CD4-positive, alpha-beta memory T cell (primary cell): ENCODE data around the gene GLIS1. TPM values are rescaled to one million over a fixed set of nuclear protein-coding genes. Genes with fewer than 3 reads are reported as not detected.
"Not testable (repeated sequence)": the region's sequence is repeated elsewhere in the genome, so short reads cannot be mapped to it uniquely, and the experiment has no call there.

Source experiments
- CTCF ChIA-PET: fragments of 350-600 bp; sonication (Branson Sonifier 250); formaldehyde crosslinking; loops from one replicate; lab custom pipeline; 2021; ENCODE audit warnings: inconsistent platforms; ENCODE audit not compliant: partially characterized antibody; lab: Charles Lee
- POLR2A ChIA-PET: fragments of 350-600 bp; sonication (Branson Sonifier 250); formaldehyde crosslinking; loops from one replicate; lab custom pipeline; 2021; ENCODE audit not compliant: partially characterized antibody; lab: Charles Lee
- DNase-seq, 5 donors: peaks; one replicate each; pipeline versions ENCODE4 v3.0.0 to v3.0.0-alpha.2; 2020 to 2022; ENCODE audit warnings: mixed read lengths in 1 of 5
- H3K27ac ChIP-seq: one replicate; pipeline ENCODE4 v1.7.0; 2013; ENCODE audit warnings: low read depth, low read length
- H3K27me3 ChIP-seq: 2 replicates; pipeline ENCODE4 v1.7.0; 2013; ENCODE audit warnings: mild to moderate bottlenecking, low read length, moderate library complexity; ENCODE audit not compliant: insufficient read depth
- H3K36me3 ChIP-seq: 2 replicates; pipeline ENCODE4 v1.7.0; 2013; ENCODE audit warnings: mild to moderate bottlenecking, low read length, moderate library complexity; ENCODE audit not compliant: insufficient read depth
- H3K4me1 ChIP-seq: 2 replicates; pipeline ENCODE4 v1.7.0; 2013; ENCODE audit warnings: mild to moderate bottlenecking, low read length, moderate library complexity; ENCODE audit not compliant: insufficient read depth
- H3K4me3 ChIP-seq, 2 donors: one replicate each; pipeline ENCODE4 v1.7.0; 2013; ENCODE audit warnings: low read length in 2 of 2, mild to moderate bottlenecking in 1 of 2
- H3K9me3 ChIP-seq, 2 donors: one replicate each; pipeline ENCODE4 v1.7.0; 2013; ENCODE audit warnings: low read length in 2 of 2, control low read depth in 1 of 2; ENCODE audit not compliant: control insufficient read depth in 1 of 2
- H3K27ac Mint-ChIP-seq, 7 donors: one replicate each; pipeline ENCODE4 v1.8.0; 2020 to 2021; ENCODE audit warnings: mixed read lengths in 7 of 7, mild to moderate bottlenecking in 6 of 7, inconsistent platforms in 3 of 7, moderate library complexity in 3 of 7
- H3K27me3 Mint-ChIP-seq, 2 donors: one replicate each; pipeline ENCODE4 v1.8.0; 2020 to 2021; ENCODE audit warnings: mixed read lengths in 2 of 2
- H3K36me3 Mint-ChIP-seq, 2 donors: one replicate each; pipeline ENCODE4 v1.8.0; 2020 to 2021; ENCODE audit warnings: mixed read lengths in 2 of 2, inconsistent platforms in 1 of 2, mild to moderate bottlenecking in 1 of 2
- H3K4me1 Mint-ChIP-seq, 4 donors: one replicate each; pipeline ENCODE4 v1.8.0; 2020 to 2021; ENCODE audit warnings: mixed read lengths in 4 of 4, mild to moderate bottlenecking in 1 of 4
- H3K4me3 Mint-ChIP-seq, 8 donors: one replicate each; pipeline ENCODE4 v1.8.0; 2020 to 2021; ENCODE audit warnings: mixed read lengths in 8 of 8, mild to moderate bottlenecking in 7 of 8, moderate library complexity in 6 of 8, inconsistent platforms in 3 of 8
- H3K9me3 Mint-ChIP-seq, 8 donors: one replicate each; pipeline ENCODE4 v1.8.0; 2020 to 2021; ENCODE audit warnings: mixed read lengths in 8 of 8, mild to moderate bottlenecking in 5 of 8, inconsistent platforms in 3 of 8, moderate library complexity in 1 of 8
- intact Hi-C: fragments of 100-400 bp; cut with micrococcal nuclease; formaldehyde crosslinking; loops from one replicate; pipeline ENCODE4 v1.15.1; 2023
- polyA plus RNA-seq, 2 donors: library from polyadenylated mRNA; unstranded; fragments of 300-500 nt; fragmentation: Illumina TruSeq; gene quantifications; one replicate each; pipeline ENCODE4 v1.2.3, GENCODE V29; 2021
- total RNA-seq, 2 experiments: library from RNA; stranded (reverse); gene quantifications; one replicate each; pipeline ENCODE4 v1.2.3, GENCODE V29; 2021

Gene GLIS1
- total and polyA plus RNA-seq, 4 experiments from 2014 or later, result not detected

- Histone ChIP-seq H3K36me3 (no peaks in the 10 kb centered on the region), H3K4me3 (no peak overlapping the region), H3K4me1 (peaks cover 20% of the 10 kb centered on the region), H3K9me3 (no peaks in the 10 kb centered on the region), H3K27ac (no peak overlapping the region), H3K27me3 (no peaks in the 10 kb centered on the region)
- CTCF ChIA-PET, result no interaction called here
- DNase-seq, result no peak
- POLR2A ChIA-PET, result no interaction called here
- H3K4me3 Mint-ChIP-seq, result no peak overlapping the region
- H3K36me3 Mint-ChIP-seq, result peaks cover 23 to 46% of the 10 kb centered on the region in 2 donors
- H3K4me1 Mint-ChIP-seq, result peaks cover 12 to 21% (median 16%) of the 10 kb centered on the region in 4 donors
- no peak overlapping the region for H3K27ac Mint-ChIP-seq
- no peaks in the 10 kb centered on the region for H3K27me3 Mint-ChIP-seq
- H3K9me3 Mint-ChIP-seq, result no peaks in the 10 kb centered on the region
- intact Hi-C loops, result no loop called here
Observed at GRCh38 chr1:53769184-53769583, 30.2 kb upstream of the GLIS1 start.

GRCh38 chr1:53766831-53767405 lies 28.0 kb upstream of the GLIS1 start:
- H3K27ac Mint-ChIP-seq, result peak overlapping the region; percentile 10 to 73 (median 46)
- CTCF ChIA-PET, result interaction anchor here (1.2 to 1.6 kb wide), 2 partner anchors 10 to 13 kb away, joined by 4 to 7 read pairs; no protein-coding TSS in a partner anchor
- POLR2A ChIA-PET, result no interaction called here
- H3K9me3 Mint-ChIP-seq, result peaks cover 0 to 14% (median 0%) of the 10 kb centered on the region in 8 donors
- peaks cover 12 to 21% (median 15%) of the 10 kb centered on the region in 4 donors for H3K4me1 Mint-ChIP-seq
- DNase-seq, result no peak
- intact Hi-C loops, result no loop called here
- H3K27me3 Mint-ChIP-seq, result no peaks in the 10 kb centered on the region
- Histone ChIP-seq H3K27ac (no peak overlapping the region), H3K4me1 (peaks cover 20% of the 10 kb centered on the region), H3K4me3 (no peak overlapping the region), H3K27me3 (no peaks in the 10 kb centered on the region), H3K9me3 (no peaks in the 10 kb centered on the region), H3K36me3 (no peaks in the 10 kb centered on the region)
- peak overlapping the region in 7 of 8 donors; percentile 4 to 66 (median 36) for H3K4me3 Mint-ChIP-seq
- peaks cover 39 to 46% of the 10 kb centered on the region in 2 donors for H3K36me3 Mint-ChIP-seq

- ChIA-PET POLR2A (no interaction called here), CTCF (interaction anchor here (1.2 to 1.6 kb wide), 2 partner anchors 10 to 12 kb away, joined by 4 to 7 read pairs; no protein-coding TSS in a partner anchor)
- Mint-ChIP-seq H3K27me3 (no peaks in the 10 kb centered on the region), H3K27ac (peak overlapping the region in 5 of 7 donors; percentile 7 to 80 (median 37)), H3K36me3 (peaks cover 37 to 42% of the 10 kb centered on the region in 2 donors), H3K4me3 (peak overlapping the region in 6 of 8 donors; percentile 8 to 57 (median 32)), H3K4me1 (peaks cover 12 to 21% (median 15%) of the 10 kb centered on the region in 4 donors), H3K9me3 (peaks cover 0 to 20% (median 0%) of the 10 kb centered on the region in 8 donors)
- Histone ChIP-seq H3K27me3 (no peaks in the 10 kb centered on the region), H3K9me3 (no peaks in the 10 kb centered on the region), H3K4me3 (no peak overlapping the region), H3K27ac (no peak overlapping the region), H3K4me1 (peaks cover 20% of the 10 kb centered on the region), H3K36me3 (no peaks in the 10 kb centered on the region)
- intact Hi-C loops, result no loop called here
- no peak for DNase-seq
Observed at GRCh38 chr1:53766194-53766742, 27.3 kb upstream of the GLIS1 start.

GRCh38 chr1:53765657-53766056 lies 26.7 kb upstream of the GLIS1 start:
- ChIA-PET CTCF (interaction anchor here (1.2 to 1.6 kb wide), 3 partner anchors 9 to 12 kb away, joined by 4 to 9 read pairs (median 7); no protein-coding TSS in a partner anchor), POLR2A (no interaction called here)
- Mint-ChIP-seq H3K4me3 (peak overlapping the region in 2 of 8 donors; percentile 18 to 44), H3K9me3 (peaks cover 0 to 20% (median 0%) of the 10 kb centered on the region in 8 donors), H3K27ac (peak overlapping the region in 5 of 7 donors; percentile 7 to 39 (median 19)), H3K36me3 (peaks cover 32 to 36% of the 10 kb centered on the region in 2 donors), H3K27me3 (no peaks in the 10 kb centered on the region), H3K4me1 (peaks cover 12 to 21% (median 15%) of the 10 kb centered on the region in 4 donors)
- no peaks in the 10 kb centered on the region for H3K36me3 ChIP-seq
- intact Hi-C loops, result no loop called here
- peak in 4 of 5 donors; percentile 4 to 10 (median 4) for DNase-seq
- no peaks in the 10 kb centered on the region for H3K9me3 ChIP-seq
- H3K4me1 ChIP-seq, result peaks cover 20% of the 10 kb centered on the region
- H3K4me3 ChIP-seq, result no peak overlapping the region
- no peak overlapping the region for H3K27ac ChIP-seq
- H3K27me3 ChIP-seq, result no peaks in the 10 kb centered on the region

GRCh38 chr1:53763911-53764310 lies 24.9 kb upstream of the GLIS1 start:
- intact Hi-C loops, result no loop called here
- H3K4me3 Mint-ChIP-seq, result no peak overlapping the region
- CTCF ChIA-PET, result interaction anchor here (1.2 kb wide), 1 partner anchor 10 kb away, joined by 5 read pairs; no protein-coding TSS in a partner anchor
- no peaks in the 10 kb centered on the region for H3K9me3 ChIP-seq
- POLR2A ChIA-PET, result no interaction called here
- no peak overlapping the region for H3K27ac ChIP-seq
- peaks cover 20% of the 10 kb centered on the region for H3K4me1 ChIP-seq
- H3K27ac Mint-ChIP-seq, result peak overlapping the region in 1 of 7 donors; percentile 59
- H3K4me3 ChIP-seq, result no peak overlapping the region
- no peak for DNase-seq
- H3K36me3 ChIP-seq, result no peaks in the 10 kb centered on the region
- no peaks in the 10 kb centered on the region for H3K27me3 ChIP-seq
- H3K4me1 Mint-ChIP-seq, result peaks cover 12 to 21% (median 15%) of the 10 kb centered on the region in 4 donors
- no peaks in the 10 kb centered on the region for H3K27me3 Mint-ChIP-seq
- peaks cover 27 to 32% of the 10 kb centered on the region in 2 donors for H3K36me3 Mint-ChIP-seq
- peaks cover 0 to 20% (median 0%) of the 10 kb centered on the region in 8 donors for H3K9me3 Mint-ChIP-seq

- Histone ChIP-seq H3K27ac (no peak overlapping the region), H3K4me1 (peaks cover 20% of the 10 kb centered on the region), H3K9me3 (no peaks in the 10 kb centered on the region), H3K36me3 (no peaks in the 10 kb centered on the region), H3K27me3 (no peaks in the 10 kb centered on the region), H3K4me3 (no peak overlapping the region)
- peaks cover 22 to 32% of the 10 kb centered on the region in 2 donors for H3K36me3 Mint-ChIP-seq
- intact Hi-C loops, result no loop called here
- H3K27ac Mint-ChIP-seq, result no peak overlapping the region
- CTCF ChIA-PET, result interaction anchor here (1.2 kb wide), 1 partner anchor 9 kb away, joined by 5 read pairs; no protein-coding TSS in a partner anchor
- peaks cover 0 to 20% (median 0%) of the 10 kb centered on the region in 8 donors for H3K9me3 Mint-ChIP-seq
- peaks cover 12 to 21% (median 15%) of the 10 kb centered on the region in 4 donors for H3K4me1 Mint-ChIP-seq
- POLR2A ChIA-PET, result no interaction called here
- no peak overlapping the region for H3K4me3 Mint-ChIP-seq
- no peaks in the 10 kb centered on the region for H3K27me3 Mint-ChIP-seq
- DNase-seq, result no peak
Observed at GRCh38 chr1:53763461-53763860, 24.5 kb upstream of the GLIS1 start.

- H3K4me1 ChIP-seq, H3K36me3 ChIP-seq, H3K27ac ChIP-seq, H3K4me3 ChIP-seq, H3K27me3 ChIP-seq, H3K9me3 ChIP-seq, POLR2A ChIA-PET, H3K27me3 Mint-ChIP-seq, H3K4me1 Mint-ChIP-seq, DNase-seq, intact Hi-C loops, CTCF ChIA-PET, H3K4me3 Mint-ChIP-seq: not testable (repeated sequence)
- Mint-ChIP-seq H3K9me3 (peaks cover 0 to 20% (median 0%) of the 10 kb centered on the region in 8 donors), H3K27ac (peak overlapping the region in 1 of 7 donors; percentile 11), H3K36me3 (peaks cover 4 to 26% of the 10 kb centered on the region in 2 donors)
Observed at GRCh38 chr1:53760497-53760896, 21.5 kb upstream of the GLIS1 start.
